ENCODE measurements around the gene TGFBI.
"Not testable (repeated sequence)": the region's sequence is repeated elsewhere in the genome, so short reads cannot be mapped to it uniquely, and the experiment has no call there.

Gene TGFBI

DNA sequence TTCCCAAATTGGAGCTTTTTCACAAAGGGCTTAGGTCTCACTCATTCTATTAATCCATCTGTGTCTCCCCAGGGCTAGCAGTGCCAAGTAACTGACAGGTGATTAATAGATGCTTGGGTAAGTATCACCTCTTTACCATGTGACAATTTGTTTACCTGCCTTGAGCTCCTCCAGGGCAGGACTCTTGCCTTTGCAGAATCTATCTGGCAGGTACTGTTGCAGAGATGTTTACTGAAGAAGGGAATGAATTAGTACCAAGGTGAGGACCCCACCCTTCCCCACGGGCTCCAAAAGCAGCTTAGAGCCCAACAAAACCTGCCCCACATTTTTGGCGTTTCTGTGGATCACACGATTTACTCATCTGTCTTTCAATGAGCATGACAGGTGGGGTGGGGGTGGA, 698 bp upstream of the TGFBI start:
- no peak for DNase-seq

DNA sequence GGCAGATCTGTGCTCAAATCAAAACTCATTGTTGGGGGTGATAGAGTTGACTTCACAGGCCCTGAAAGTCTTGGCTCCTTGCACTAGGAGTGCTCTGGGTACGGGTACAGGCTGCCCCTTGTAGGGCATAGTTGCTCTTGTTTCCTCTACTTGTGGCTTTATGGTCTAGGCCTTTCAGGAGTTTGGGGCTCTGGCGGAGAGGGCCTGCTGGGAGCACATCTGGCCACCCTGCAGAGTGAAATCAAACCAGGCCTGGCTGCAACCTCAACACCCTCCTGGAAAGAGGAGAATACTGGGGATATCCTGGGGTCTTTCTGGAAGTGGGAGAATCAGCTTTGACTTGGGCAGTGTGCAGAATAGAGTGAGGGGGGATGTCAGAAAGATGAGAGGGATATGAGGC, 1.5 kb downstream of the TGFBI start:
- no peak for DNase-seq

DNA sequence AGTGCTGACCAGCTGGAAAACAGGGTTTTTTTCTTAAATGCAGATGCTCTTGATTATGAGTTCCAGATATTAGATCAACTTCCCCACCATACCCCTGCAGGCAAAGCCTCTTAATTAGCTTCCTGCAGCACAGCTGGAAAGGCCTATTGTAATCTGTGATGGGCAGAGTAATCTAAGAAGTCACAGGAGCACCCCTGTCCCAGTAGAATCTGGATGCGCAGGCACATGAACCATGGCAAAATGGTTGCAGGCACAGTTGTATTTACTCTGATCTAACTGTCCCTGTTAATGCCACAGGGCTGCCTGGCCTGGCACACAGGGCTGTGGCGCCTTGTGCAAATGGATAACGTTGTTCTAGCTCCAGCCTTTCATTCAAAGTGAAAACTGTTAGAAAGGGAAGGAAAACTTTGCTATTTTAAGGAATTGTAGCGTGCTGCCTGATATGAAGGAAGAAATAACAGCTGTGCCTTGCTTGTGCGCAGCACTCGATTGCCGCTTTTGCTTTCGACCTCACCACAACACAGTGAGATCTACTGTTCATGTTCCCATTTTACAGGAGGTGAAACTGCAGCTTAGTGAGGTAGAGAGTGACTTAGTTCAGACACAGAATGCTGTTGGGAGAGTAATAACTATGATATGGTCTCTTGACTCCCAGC, 2.3 kb downstream of the TGFBI start:
- no peak for DNase-seq

DNA sequence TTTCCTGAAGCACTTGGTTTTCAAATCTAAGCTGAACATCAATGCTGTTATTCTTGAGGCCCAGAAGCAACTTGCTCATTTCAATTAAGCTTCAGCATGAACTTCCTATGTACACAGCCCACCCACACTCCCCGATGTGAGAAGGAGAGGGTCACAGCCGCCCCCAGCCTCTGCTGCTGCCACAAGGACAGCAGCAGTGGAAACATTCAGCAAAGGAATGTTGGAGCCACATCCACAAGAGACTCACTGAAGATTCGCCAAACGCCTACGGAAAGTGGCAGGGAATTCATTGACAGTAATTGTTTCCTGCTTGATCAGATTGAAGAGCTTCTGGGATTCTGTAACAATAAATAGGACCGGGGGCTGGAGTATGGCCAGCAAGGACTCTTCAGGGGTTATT, 2.9 kb downstream of the TGFBI start:
- DNase-seq, result no peak

DNA sequence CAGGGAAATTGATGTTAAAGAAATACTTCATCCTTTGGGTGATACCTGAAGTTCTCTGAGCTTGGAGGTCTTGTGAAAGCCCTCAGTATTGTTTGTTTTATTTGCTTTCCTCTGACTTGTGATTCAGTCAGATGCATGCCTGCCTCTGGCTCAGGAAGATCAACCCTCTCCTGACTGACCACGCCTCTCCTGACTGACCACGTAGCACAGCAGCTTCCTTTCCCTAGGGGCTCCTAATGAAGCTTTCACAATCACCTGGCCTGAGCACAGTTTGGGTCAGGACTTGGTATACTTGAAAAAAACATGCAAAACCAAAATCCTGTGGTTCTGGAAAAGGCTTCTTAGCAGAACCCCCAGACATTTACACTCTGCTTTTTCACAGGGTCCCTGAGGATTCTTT, 3.8 kb downstream of the TGFBI start:
- no peak for DNase-seq

- no peak for DNase-seq
These were observed 4.4 kb downstream of the TGFBI start for GRCh38 chr5:136033234-136033633.

GRCh38 chr5:136033848-136034247, 5.1 kb downstream of the TGFBI start:
- no peak for DNase-seq

DNA sequence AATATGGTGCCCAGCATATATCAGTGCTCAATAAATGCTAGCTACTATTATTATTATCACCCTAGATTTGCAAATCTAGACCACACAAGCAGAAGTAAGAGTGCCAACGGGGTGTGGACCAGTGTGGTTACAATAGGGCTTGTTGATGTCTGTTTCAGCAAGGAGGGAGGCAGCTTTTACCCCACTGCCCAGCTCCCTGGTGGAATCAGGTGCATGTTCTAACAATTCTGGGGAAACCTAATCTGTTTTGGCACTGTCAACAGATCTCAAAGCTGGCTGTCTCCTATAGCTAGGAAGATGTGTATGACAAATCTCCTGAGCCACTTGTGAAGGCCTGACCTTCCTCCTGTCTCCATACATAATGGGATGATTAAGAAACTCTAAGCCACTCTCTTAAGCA, 5.7 kb downstream of the TGFBI start:
- DNase-seq, result no peak

DNA sequence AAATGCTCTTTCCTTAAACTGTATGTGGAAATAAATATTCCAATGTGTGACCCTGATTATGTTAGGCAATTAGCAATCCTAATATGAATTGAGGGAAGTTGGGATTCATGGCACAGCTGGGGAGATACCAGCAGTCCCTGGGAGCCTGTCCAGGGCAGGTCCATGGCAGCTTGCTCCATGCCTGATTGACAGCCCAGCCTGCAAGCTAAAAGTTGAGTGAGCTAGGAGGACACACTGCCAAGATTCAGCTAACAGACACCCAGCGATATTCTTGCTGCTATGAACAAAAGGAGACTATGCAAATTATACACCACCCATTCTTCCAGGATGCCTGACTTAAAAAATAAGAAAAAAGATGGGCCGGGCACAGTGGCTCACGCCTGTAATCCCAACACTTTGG, 6.2 kb downstream of the TGFBI start:
- no peak for DNase-seq

DNA sequence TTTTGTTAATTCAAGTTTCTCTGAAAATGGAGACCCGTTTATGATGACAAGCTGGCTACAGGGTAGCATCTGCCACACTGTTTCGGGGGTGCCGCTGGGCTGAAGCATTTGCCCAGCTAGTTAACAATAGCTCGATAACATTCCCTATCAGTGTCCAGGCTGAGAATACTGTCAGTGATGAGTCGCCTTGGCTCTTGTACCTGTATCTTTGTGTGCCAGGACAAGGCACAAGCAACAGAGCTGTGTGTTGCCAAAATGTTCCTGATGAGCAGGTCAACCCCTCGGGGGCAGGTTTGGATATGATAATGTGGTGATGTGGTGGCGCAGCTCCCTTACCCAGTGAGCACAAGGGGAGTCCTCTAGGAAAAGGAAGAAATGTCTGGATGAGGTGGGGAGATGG, 7.0 kb downstream of the TGFBI start:
- no peak for DNase-seq

DNA sequence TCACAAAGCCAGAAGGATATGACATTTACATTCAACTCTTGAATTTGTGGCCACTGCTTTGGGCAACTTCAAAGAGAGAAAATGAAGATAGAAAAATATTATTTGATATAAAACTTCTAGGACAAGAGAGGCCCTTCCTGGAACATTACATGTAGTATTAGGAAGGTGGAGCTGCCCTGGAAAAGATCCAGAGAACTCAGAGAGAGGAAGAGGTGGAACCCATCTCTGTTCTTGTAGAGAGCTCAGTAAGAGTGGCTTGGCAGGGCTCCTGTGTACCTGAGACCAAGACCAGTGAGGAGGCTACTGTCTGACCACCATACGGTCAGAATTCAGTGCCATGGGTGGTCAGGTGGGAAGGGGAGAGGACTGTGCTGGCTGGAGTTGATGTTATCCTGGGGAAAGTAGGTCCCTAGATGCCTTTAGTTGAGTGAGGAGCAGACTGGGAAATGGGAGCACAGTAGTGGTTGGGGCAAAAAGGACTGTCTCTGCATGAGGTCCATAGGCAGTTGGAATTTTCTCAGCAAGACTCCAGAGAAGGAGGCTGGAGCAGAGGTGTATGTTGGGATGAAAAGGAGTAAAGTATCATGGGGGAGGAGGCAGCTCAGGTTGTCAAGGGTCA, 7.6 kb downstream of the TGFBI start:
- DNase-seq, result no peak

DNA sequence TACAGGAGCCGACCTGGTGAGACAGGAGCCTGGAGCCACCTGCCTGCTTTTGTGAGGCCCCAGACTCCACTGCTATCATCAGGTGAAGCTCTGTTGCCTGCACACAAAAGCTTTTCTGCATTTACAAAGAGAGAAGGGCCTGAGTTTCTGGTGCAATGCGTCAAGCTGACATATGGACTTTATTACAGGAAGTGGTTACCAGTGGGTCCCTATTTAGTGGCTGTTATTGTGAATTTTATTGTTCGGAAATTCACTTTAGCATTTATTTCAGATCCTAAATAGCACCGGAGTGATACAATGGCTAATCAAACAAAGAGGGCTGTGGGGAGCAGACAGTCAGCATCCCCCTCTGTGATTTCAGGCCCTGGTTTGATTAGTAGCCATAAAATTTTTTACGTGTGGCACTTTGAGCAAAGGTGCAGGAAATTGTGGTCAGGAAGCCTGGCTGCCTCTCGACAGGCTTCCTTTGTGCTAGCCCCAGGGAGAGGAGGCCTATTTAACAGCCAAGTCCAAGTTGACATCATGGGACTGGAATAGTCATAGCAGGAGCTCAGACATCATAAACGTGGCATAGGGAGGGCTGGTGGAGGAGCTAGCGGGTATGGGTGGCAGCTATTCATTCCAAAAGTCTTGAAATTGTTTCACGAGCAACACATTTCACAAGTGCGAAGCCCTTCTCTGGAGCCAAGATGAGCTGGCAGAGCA, 8.4 kb downstream of the TGFBI start:
- DNase-seq, result no peak

- DNase-seq, result no peak
These were observed 9.8 kb downstream of the TGFBI start for GRCh38 chr5:136038635-136039034.

DNA sequence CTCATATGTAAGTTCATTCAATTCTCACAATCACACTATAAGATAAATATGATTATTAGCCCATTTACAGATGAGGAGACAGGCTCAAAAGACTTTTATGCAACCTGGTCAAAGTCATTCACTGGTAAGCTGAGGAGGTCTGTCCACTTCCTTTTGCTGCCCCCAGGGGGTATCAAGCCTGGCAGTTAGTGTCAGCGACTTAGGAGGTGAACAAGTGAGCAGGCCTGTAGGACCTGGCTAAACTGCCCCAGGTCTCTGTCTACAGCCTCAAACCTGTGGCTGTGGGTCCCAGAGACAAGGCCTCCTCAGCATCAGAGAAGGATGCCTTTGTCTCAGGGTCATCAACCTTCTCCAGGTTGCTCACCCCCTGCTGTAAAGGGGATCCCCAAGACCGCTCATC, 10.4 kb downstream of the TGFBI start:
- no peak for DNase-seq

- DNase-seq, result no peak
These were observed 12.1 kb downstream of the TGFBI start for GRCh38 chr5:136040746-136041415.

DNA sequence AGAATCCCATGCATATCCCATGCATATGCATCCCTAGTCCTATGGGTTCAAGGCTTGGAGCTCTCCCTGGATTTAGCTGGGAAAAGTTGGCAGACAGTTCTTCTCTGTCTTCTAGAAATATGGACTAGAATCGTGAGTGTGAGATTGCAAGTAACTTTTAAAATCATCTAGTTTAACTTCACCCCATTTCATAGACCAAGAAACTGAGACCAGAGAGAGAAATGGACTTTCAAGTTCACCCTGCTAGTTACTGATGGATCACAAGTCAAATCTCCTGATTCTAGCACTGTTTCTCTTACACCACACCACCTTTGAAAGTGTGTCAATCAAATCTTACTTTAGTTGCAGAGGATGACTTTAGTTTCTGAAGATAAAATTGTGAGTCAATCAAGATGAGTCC, 13.4 kb downstream of the TGFBI start:
- no peak for DNase-seq

DNA sequence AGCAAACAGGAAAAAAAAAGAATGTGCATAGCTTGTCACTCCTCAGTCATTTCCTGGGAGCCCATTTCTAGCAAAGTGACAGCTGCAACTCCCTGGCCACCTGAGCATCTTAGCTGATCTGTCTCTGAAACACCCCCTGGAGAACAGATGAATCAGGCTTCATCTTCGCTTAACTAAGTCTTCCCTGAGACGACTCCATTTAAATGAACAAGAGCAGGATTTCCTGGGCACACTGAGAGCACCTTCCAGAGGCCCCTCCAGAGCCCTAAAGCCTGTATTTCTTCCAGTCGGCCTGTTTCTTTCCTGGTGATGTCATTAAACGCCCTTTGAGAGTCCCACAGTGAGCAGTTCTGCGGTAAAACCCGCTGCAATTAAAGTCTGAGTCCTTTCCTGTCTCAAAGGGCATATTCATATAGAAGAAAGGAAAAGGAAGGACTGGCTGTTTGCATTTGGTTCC, 13.9 kb downstream of the TGFBI start:
- no peak for DNase-seq

- no peak for DNase-seq
These were observed 14.8 kb downstream of the TGFBI start for GRCh38 chr5:136043551-136043950.

- DNase-seq, result no peak
These were observed 15.3 kb downstream of the TGFBI start for GRCh38 chr5:136043968-136044610.

- DNase-seq, result not testable (repeated sequence)
These were observed 16.2 kb downstream of the TGFBI start for GRCh38 chr5:136045026-136045425.

GRCh38 chr5:136046246-136046645, 17.5 kb downstream of the TGFBI start:
- no peak for DNase-seq

DNA sequence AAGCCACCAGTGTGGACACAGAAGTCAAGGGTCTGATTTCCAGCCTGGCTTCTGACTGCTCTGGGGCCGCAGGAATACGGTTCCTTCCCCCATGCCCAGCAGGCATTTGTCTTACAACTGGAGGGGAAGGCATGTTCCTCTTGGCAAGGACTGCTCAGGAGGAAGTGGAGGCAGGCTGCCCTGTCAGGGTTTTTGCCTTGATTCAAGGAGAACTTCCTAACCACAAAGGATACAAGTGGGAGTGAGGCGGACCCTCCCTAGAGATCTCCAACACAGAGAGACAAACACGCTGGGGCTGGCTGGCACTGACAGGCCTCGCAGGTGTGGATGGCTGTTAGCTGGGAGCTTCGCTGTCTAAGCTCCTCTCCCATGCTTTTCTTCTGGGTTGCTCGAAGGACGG, 19.1 kb downstream of the TGFBI start:
- DNase-seq, result no peak

DNA sequence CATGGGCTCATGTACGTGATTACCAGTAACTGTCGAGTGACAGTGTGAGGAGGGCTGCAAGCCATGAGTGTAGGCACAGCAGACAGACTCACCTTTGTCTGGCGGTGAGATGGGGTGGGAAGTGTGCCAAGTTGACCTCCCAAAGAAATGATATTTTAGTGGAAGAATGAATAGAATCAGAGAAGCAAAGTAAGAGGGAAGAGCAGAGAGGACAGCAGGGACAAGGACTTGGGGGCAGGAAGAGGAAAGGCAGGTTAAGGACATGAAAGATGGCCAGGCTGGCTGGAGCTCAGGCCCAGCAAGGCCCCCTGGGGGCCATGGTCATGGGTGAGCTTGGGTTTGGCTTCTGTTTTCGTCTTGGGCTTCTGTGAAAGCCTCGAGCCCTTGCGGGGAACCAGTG, 20.2 kb downstream of the TGFBI start:
- DNase-seq, result no peak
